ENCODE data around the gene KCNQ2. TPM values are rescaled to one million over a fixed set of nuclear protein-coding genes. Genes with fewer than 3 reads are reported as not detected.

KCNQ2 gene
- polyA plus RNA-seq, 4 donors = 0.27 to 1.4 (median 0.65) TPM; not detected in 1

GRCh38 chr20:63421094-63421692 is 51.3 kb downstream of the KCNQ2 start:
- no peaks in the 10 kb centered on the region for H3K36me3 ChIP-seq (ENCODE audit: control insufficient read depth in 3 of 3, insufficient read depth in 2 of 3, low read depth in 1 of 3, low read length in 3 of 3)
- WGBS, 3 donors = 81 to 82% (median 81%) methylated on average over 29 of the region's 29 CpGs
- H3K9me3 ChIP-seq (ENCODE audit: control insufficient read depth in 2 of 2, insufficient read depth in 1 of 2, low read depth in 1 of 2, low read length in 1 of 2) = no peaks in the 10 kb centered on the region
- DNase-seq (no peak), FAIRE-seq (no peak)
- peaks cover 0 to 2% (median 0%) of the 10 kb centered on the region in 3 donors for H3K27me3 ChIP-seq (ENCODE audit: control insufficient read depth in 3 of 3, insufficient read depth in 3 of 3, low read length in 3 of 3)
- H3K4me1 ChIP-seq (ENCODE audit: control insufficient read depth in 3 of 3, insufficient read depth in 2 of 3, low read depth in 1 of 3, low read length in 2 of 3) = no peaks in the 10 kb centered on the region
- H3K4me3 ChIP-seq (ENCODE audit: low read depth in 1 of 3, low read length in 3 of 3) = no peak overlapping the region
- H3K27ac ChIP-seq (ENCODE audit: low read depth in 1 of 3, low read length in 2 of 3) = no peak overlapping the region

DNA sequence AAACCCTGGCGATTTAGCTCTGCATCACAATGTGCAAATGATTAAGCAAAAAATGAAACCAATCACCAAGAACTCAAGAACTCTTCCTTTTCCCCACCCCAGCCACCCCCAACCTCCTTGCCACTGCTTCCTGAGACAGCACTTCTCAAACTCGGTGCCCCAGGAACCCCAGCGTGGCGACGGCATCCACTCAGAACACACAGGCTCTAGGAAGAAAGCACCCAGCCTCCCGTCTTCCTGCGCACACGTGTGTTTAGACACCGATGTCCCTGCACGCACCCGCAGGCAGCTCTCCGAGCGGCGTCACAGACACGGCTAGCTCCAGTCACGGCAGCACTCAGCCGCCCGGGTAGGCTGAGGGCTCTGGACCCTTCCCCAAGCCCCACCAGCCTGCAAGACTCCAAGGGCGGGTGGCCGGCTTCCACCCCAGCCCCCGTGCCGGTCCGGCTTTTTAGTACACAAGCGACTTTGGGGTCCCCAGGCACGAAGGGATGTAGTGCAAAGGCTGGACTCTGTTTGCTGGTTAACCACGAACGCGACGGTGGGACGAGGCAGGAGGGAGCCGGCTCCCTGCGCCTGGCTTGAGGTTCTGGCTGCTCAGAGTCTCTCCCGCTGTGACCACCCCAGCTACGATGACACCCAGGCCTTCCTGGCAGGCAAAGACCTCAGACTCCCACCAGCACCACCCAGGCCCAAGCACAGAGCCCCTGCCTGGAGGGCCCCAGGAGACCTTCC is 51.9 kb downstream of the KCNQ2 start:
- Histone ChIP-seq H3K4me1 (ENCODE audit: control insufficient read depth in 3 of 3, insufficient read depth in 2 of 3, low read depth in 1 of 3, low read length in 2 of 3) (no peaks in the 10 kb centered on the region), H3K27me3 (ENCODE audit: control insufficient read depth in 3 of 3, insufficient read depth in 3 of 3, low read length in 3 of 3) (peaks cover 0 to 2% (median 0%) of the 10 kb centered on the region in 3 donors), H3K9me3 (ENCODE audit: control insufficient read depth in 2 of 2, insufficient read depth in 1 of 2, low read depth in 1 of 2, low read length in 1 of 2) (no peaks in the 10 kb centered on the region), H3K27ac (ENCODE audit: low read depth in 1 of 3, low read length in 2 of 3) (no peak overlapping the region), H3K4me3 (ENCODE audit: low read depth in 1 of 3, low read length in 3 of 3) (no peak overlapping the region), H3K36me3 (ENCODE audit: control insufficient read depth in 3 of 3, insufficient read depth in 2 of 3, low read depth in 1 of 3, low read length in 3 of 3) (no peaks in the 10 kb centered on the region)
- DNase-seq = no peak
- no peak for FAIRE-seq
- WGBS, 3 donors = 79 to 85% (median 82%) methylated on average over 32 to 34 of the region's 34 CpGs

DNA sequence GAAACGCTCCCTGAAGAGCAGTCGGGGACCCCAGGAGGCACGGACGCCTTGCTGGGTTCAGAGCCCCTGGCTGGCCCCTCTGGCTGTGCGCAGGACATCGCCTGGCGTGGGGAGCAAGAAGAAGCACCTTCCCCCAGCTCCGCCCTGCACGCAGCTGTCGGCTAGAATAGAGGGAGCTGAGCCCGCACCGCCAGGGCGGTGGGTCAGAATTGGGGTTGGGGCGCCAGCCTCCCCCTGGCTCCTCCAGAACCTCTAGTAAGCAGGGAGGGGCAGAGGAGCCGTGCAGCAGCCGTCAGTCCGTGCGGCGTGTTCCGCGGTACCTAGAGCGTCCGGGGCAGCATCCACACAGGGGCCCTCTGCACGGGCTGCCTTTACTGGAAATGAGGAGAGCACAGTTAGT is 53.2 kb downstream of the KCNQ2 start:
- WGBS, 3 donors = 86 to 93% (median 88%) methylated on average over 24 of the region's 24 CpGs
- no peaks in the 10 kb centered on the region for H3K36me3 ChIP-seq (ENCODE audit: control insufficient read depth in 3 of 3, insufficient read depth in 2 of 3, low read depth in 1 of 3, low read length in 3 of 3)
- no peak overlapping the region for H3K27ac ChIP-seq (ENCODE audit: low read depth in 1 of 3, low read length in 2 of 3)
- H3K4me3 ChIP-seq (ENCODE audit: low read depth in 1 of 3, low read length in 3 of 3) = no peak overlapping the region
- no peaks in the 10 kb centered on the region for H3K9me3 ChIP-seq (ENCODE audit: control insufficient read depth in 2 of 2, insufficient read depth in 1 of 2, low read depth in 1 of 2, low read length in 1 of 2)
- DNase-seq (no peak), FAIRE-seq (no peak)
- peaks cover 0 to 2% (median 0%) of the 10 kb centered on the region in 3 donors for H3K27me3 ChIP-seq (ENCODE audit: control insufficient read depth in 3 of 3, insufficient read depth in 3 of 3, low read length in 3 of 3)
- no peaks in the 10 kb centered on the region for H3K4me1 ChIP-seq (ENCODE audit: control insufficient read depth in 3 of 3, insufficient read depth in 2 of 3, low read depth in 1 of 3, low read length in 2 of 3)

- Histone ChIP-seq H3K27me3 (ENCODE audit: control insufficient read depth in 3 of 3, insufficient read depth in 3 of 3, low read length in 3 of 3) (peaks cover 0 to 2% (median 0%) of the 10 kb centered on the region in 3 donors), H3K9me3 (ENCODE audit: control insufficient read depth in 2 of 2, insufficient read depth in 1 of 2, low read depth in 1 of 2, low read length in 1 of 2) (no peaks in the 10 kb centered on the region), H3K27ac (ENCODE audit: low read depth in 1 of 3, low read length in 2 of 3) (no peak overlapping the region), H3K4me3 (ENCODE audit: low read depth in 1 of 3, low read length in 3 of 3) (no peak overlapping the region), H3K36me3 (ENCODE audit: control insufficient read depth in 3 of 3, insufficient read depth in 2 of 3, low read depth in 1 of 3, low read length in 3 of 3) (no peaks in the 10 kb centered on the region), H3K4me1 (ENCODE audit: control insufficient read depth in 3 of 3, insufficient read depth in 2 of 3, low read depth in 1 of 3, low read length in 2 of 3) (no peaks in the 10 kb centered on the region)
- DNase-seq (no peak), FAIRE-seq (no peak)
- WGBS, 3 donors = 74 to 85% (median 83%) methylated on average over 16 of the region's 16 CpGs
Observed at GRCh38 chr20:63418617-63419016, 53.8 kb downstream of the KCNQ2 start.

- 75 to 81% (median 78%) methylated on average over 11 to 23 of the region's 23 CpGs for WGBS, 3 donors
- no peaks in the 10 kb centered on the region for H3K4me1 ChIP-seq (ENCODE audit: control insufficient read depth in 3 of 3, insufficient read depth in 2 of 3, low read depth in 1 of 3, low read length in 2 of 3)
- H3K9me3 ChIP-seq (ENCODE audit: control insufficient read depth in 2 of 2, insufficient read depth in 1 of 2, low read depth in 1 of 2, low read length in 1 of 2) = no peaks in the 10 kb centered on the region
- DNase-seq (no peak), FAIRE-seq (no peak)
- H3K4me3 ChIP-seq (ENCODE audit: low read depth in 1 of 3, low read length in 3 of 3) = no peak overlapping the region
- H3K27me3 ChIP-seq (ENCODE audit: control insufficient read depth in 3 of 3, insufficient read depth in 3 of 3, low read length in 3 of 3) = peaks cover 0 to 2% (median 0%) of the 10 kb centered on the region in 3 donors
- H3K27ac ChIP-seq (ENCODE audit: low read depth in 1 of 3, low read length in 2 of 3) = no peak overlapping the region
- H3K36me3 ChIP-seq (ENCODE audit: control insufficient read depth in 3 of 3, insufficient read depth in 2 of 3, low read depth in 1 of 3, low read length in 3 of 3) = no peaks in the 10 kb centered on the region
Observed at GRCh38 chr20:63417738-63418120, 54.7 kb downstream of the KCNQ2 start.

GRCh38 chr20:63417097-63417737 is 55.2 kb downstream of the KCNQ2 start:
- DNase-seq (no peak), FAIRE-seq (no peak)
- peaks cover 0 to 2% (median 0%) of the 10 kb centered on the region in 3 donors for H3K27me3 ChIP-seq (ENCODE audit: control insufficient read depth in 3 of 3, insufficient read depth in 3 of 3, low read length in 3 of 3)
- no peaks in the 10 kb centered on the region for H3K9me3 ChIP-seq (ENCODE audit: control insufficient read depth in 2 of 2, insufficient read depth in 1 of 2, low read depth in 1 of 2, low read length in 1 of 2)
- H3K36me3 ChIP-seq (ENCODE audit: control insufficient read depth in 3 of 3, insufficient read depth in 2 of 3, low read depth in 1 of 3, low read length in 3 of 3) = no peaks in the 10 kb centered on the region
- H3K4me1 ChIP-seq (ENCODE audit: control insufficient read depth in 3 of 3, insufficient read depth in 2 of 3, low read depth in 1 of 3, low read length in 2 of 3) = no peaks in the 10 kb centered on the region
- 61 to 77% (median 68%) methylated on average over 23 to 25 of the region's 25 CpGs for WGBS, 3 donors
- no peak overlapping the region for H3K27ac ChIP-seq (ENCODE audit: low read depth in 1 of 3, low read length in 2 of 3)
- no peak overlapping the region for H3K4me3 ChIP-seq (ENCODE audit: low read depth in 1 of 3, low read length in 3 of 3)

DNA sequence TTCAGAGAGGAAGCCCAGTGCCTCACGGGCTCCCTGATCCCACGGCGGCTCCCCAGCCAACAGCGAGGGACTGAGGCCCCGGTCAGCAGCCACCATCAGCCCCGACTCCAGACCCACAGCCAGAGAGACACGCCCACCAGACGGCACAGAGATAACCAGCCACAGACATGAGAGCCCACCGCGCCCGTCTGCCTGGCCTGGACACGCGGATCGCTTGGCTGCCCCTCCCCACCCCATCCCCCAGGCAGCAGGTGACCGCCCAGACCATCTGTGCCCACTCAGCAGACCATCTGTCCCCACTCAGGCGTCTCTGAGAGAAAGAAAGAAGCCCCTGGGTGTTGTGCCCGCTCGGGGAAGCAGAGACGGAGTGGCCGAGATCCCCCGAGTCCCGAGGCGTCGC is 55.8 kb downstream of the KCNQ2 start:
- no peaks in the 10 kb centered on the region for H3K9me3 ChIP-seq (ENCODE audit: control insufficient read depth in 2 of 2, insufficient read depth in 1 of 2, low read depth in 1 of 2, low read length in 1 of 2)
- FAIRE-seq = no peak
- H3K4me3 ChIP-seq (ENCODE audit: low read depth in 1 of 3, low read length in 3 of 3) = no peak overlapping the region
- H3K27ac ChIP-seq (ENCODE audit: low read depth in 1 of 3, low read length in 2 of 3) = no peak overlapping the region
- H3K4me1 ChIP-seq (ENCODE audit: control insufficient read depth in 3 of 3, insufficient read depth in 2 of 3, low read depth in 1 of 3, low read length in 2 of 3) = no peaks in the 10 kb centered on the region
- 65 to 80% (median 75%) methylated on average over 23 to 24 of the region's 24 CpGs for WGBS, 3 donors
- H3K36me3 ChIP-seq (ENCODE audit: control insufficient read depth in 3 of 3, insufficient read depth in 2 of 3, low read depth in 1 of 3, low read length in 3 of 3) = no peaks in the 10 kb centered on the region
- no peak for DNase-seq
- H3K27me3 ChIP-seq (ENCODE audit: control insufficient read depth in 3 of 3, insufficient read depth in 3 of 3, low read length in 3 of 3) = peaks cover 0 to 2% (median 0%) of the 10 kb centered on the region in 3 donors

GRCh38 chr20:63415647-63416391 is 56.6 kb downstream of the KCNQ2 start:
- 69 to 70% (median 70%) methylated on average over 29 to 32 of the region's 32 CpGs for WGBS, 3 donors
- no peaks in the 10 kb centered on the region for H3K36me3 ChIP-seq (ENCODE audit: control insufficient read depth in 3 of 3, insufficient read depth in 2 of 3, low read depth in 1 of 3, low read length in 3 of 3)
- FAIRE-seq (no peak), DNase-seq (no peak)
- H3K27me3 ChIP-seq (ENCODE audit: control insufficient read depth in 3 of 3, insufficient read depth in 3 of 3, low read length in 3 of 3) = peaks cover 0 to 2% (median 0%) of the 10 kb centered on the region in 3 donors
- H3K27ac ChIP-seq (ENCODE audit: low read depth in 1 of 3, low read length in 2 of 3) = no peak overlapping the region
- H3K9me3 ChIP-seq (ENCODE audit: control insufficient read depth in 2 of 2, insufficient read depth in 1 of 2, low read depth in 1 of 2, low read length in 1 of 2) = no peaks in the 10 kb centered on the region
- H3K4me1 ChIP-seq (ENCODE audit: control insufficient read depth in 3 of 3, insufficient read depth in 2 of 3, low read depth in 1 of 3, low read length in 2 of 3) = no peaks in the 10 kb centered on the region
- no peak overlapping the region for H3K4me3 ChIP-seq (ENCODE audit: low read depth in 1 of 3, low read length in 3 of 3)

Data from small intestine (tissue), 7 donors.